ENCODE data around the gene NUPR1.

DNA sequence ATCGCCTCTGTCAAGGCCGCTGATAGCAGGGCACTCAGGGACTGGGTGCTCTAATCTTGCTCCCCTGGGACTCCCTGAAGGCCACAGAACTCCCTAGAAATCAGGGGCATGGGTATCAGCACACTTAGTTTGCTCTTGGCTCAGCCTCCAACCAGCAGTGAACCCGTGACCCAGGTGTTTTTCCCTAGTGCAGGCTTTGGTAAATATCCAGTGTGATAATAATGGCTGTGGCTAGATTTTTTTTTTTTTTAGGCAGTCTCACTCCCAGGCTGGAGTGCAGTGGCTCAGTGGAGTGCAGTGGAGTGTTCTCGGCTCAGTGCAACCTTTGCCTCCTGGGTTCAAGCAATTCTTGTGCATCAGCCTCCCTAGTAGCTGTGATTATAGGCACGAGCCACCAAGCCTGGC is 10.3 kb downstream of the NUPR1 start:
- no peak for TF ChIP-seq POLR2A (IDR thresholded peaks at IDR 0.05)
- TF ChIP-seq, protein P1, sequence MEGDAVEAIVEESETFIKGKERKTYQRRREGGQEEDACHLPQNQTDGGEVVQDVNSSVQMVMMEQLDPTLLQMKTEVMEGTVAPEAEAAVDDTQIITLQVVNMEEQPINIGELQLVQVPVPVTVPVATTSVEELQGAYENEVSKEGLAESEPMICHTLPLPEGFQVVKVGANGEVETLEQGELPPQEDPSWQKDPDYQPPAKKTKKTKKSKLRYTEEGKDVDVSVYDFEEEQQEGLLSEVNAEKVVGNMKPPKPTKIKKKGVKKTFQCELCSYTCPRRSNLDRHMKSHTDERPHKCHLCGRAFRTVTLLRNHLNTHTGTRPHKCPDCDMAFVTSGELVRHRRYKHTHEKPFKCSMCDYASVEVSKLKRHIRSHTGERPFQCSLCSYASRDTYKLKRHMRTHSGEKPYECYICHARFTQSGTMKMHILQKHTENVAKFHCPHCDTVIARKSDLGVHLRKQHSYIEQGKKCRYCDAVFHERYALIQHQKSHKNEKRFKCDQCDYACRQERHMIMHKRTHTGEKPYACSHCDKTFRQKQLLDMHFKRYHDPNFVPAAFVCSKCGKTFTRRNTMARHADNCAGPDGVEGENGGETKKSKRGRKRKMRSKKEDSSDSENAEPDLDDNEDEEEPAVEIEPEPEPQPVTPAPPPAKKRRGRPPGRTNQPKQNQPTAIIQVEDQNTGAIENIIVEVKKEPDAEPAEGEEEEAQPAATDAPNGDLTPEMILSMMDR (IDR thresholded peaks at IDR 0.05) = no peak

Measured in vagina (tissue), 2 donors.